Stimulated activated CD4-positive, alpha-beta T cell treated with anti-CD3 and anti-CD28 coated beads, TNF-alpha, amount 100 ng/mL, for 48 hours (primary cell): ENCODE data around the gene UBL5.
A peak's percentile ranks its signal among the peaks of the same experiment; 100 is the strongest.
"Not testable (repeated sequence)": the region's sequence is repeated elsewhere in the genome, so short reads cannot be mapped to it uniquely, and the experiment has no call there.

ENCODE experiments used
- DNase-seq, 3 donors: peaks; one replicate each; pipeline ENCODE4 v3.0.0-alpha.2; 2020; ENCODE audit warnings: low read depth in 3 of 3

UBL5 gene

DNA sequence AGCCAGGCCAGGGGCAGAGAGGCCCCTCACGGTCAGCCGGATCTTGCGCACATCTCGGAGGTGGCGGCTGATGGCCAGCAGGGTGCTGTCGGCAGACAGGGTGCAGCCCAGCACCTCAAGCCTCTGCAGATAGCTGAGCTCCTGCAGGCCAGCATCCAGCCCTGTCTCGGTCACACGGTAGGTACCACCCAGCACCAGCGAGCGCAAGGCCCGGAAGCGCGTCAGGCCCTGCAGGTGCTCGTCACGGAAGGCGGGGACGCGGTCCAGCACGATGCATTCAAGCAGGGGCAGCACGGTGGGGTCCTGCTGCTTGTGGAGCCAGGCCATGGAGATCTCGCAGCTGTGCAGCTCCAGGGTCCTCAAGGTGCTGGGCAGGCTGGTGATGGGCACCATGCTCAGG is 16.6 kb upstream of the UBL5 start:
- DNase-seq = no peak

- no peak for DNase-seq
These were observed 9.5 kb upstream of the UBL5 start for GRCh38 chr19:9818175-9818733.

- peak; percentile 100 for DNase-seq
These were observed 8.8 kb upstream of the UBL5 start, which contains the start of gene FBXL12 for GRCh38 chr19:9818734-9819595. Gene FBXL12 (minus strand): TSS chr19:9819079. CDS start chr19:9818813, 266 bp downstream.

DNA sequence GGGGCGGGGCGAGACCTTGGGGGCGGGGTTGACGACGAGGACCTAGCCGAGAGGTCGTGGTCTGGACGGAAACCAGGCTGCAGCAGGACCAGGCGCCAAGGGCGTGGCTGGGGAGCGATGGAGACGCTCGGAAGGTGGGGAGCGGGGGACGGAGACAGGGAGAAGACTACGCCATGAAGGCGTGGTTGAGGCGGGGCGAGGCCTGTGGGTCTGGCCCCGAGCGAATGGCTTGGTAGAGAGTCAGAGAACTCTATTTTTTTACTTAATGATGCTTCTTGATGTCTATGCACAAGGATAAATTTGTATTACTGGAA is 8.2 kb upstream of the UBL5 start:
- no peak for DNase-seq

GRCh38 chr19:9820034-9820433 is 7.7 kb upstream of the UBL5 start:
- not testable (repeated sequence) for DNase-seq

DNA sequence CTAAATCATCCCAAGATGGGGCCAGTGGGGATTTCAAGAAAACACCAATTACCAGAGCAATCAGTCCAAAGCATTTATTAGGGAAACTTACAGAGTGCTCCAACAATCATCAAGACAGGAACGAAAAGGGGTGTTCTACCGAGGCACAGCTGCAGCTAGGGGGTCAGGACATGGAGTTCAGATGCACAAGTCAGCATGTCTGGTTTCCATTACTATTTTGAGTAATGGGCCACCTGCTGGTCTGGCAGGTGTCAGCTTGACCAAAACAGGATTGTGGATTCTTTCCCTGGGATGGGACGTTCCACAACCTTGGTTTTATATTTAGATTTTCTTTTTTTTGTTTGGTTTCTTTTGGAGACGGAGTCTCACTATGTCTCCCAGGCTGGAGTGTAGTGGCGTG is 3.9 kb upstream of the UBL5 start:
- no peak for DNase-seq

GRCh38 chr19:9828551-9829063 is 889 bp downstream of the UBL5 start:
- no peak for DNase-seq

GRCh38 chr19:9834307-9834725 is 6.6 kb downstream of the UBL5 start:
- DNase-seq = no peak

DNA sequence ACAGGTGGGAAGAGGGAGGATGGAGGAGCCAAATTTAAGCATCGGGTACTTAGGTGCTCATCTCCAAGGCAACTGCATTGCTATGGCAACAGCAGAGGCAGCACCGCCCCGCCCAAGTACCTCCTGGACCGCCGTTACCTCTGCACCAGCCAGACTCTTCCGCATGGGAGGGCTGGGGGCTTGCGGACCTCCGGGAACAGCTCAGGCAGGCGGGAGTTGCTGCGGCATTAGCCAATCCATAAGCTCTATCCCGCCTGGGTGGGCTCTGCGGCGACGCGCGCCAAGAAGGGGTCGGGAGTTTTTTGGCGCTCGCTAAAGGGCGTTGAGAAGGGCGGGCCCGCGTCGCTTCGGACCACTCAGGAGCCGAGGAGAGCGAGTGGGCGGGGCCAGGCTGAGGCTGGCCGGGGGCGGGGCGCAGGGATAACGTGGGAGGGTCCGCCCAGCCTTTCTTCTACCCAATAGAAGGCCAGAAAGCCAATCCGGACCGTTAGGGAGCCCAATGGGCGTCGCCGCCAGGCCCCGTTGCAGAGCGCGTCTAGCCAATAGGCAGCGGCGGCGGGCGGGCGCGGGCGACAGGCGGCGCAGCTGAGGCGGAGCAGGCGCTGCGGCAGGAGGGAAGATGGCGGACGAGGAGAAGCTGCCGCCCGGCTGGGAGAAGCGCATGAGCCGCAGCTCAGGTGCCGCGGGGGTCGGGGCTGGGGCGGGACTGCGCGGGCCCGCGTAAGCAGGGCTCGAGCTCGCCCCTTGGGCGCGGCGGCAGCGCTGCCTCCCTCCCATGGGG is 7.2 kb downstream of the UBL5 start, which contains the start of gene PIN1:
Gene PIN1 (plus strand): TSS at position 593 of the 781 bp plus-strand sequence. CDS start 27 bp downstream, at position 620.
- DNase-seq = peak; percentile 98 to 99 (median 99)

- DNase-seq = no peak
These were observed 7.8 kb downstream of the UBL5 start for GRCh38 chr19:9835507-9835949.

DNA sequence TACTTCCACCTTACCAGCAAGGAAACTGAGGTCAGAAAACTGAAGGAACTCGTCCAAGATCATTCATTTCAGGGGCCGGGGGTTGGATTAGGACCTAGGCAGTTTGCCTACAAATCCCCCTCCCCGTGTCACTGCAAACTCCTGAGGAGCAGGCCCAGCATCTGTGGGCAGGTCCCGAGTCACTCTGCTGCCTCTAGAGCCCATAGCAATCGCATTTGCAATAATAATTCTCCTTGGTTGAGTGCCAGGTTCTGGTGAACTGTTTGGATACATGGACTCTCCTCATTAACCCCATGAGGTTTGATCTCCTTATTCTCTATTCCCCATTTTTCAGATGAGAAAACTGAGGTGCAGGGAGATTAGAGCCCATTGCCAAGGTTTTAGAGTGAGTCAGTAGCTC is 8.3 kb downstream of the UBL5 start:
- DNase-seq = no peak

- DNase-seq = no peak
These were observed 10.6 kb downstream of the UBL5 start for GRCh38 chr19:9838324-9838723.

GRCh38 chr19:9839415-9839814 is 11.7 kb downstream of the UBL5 start:
- no peak for DNase-seq

DNA sequence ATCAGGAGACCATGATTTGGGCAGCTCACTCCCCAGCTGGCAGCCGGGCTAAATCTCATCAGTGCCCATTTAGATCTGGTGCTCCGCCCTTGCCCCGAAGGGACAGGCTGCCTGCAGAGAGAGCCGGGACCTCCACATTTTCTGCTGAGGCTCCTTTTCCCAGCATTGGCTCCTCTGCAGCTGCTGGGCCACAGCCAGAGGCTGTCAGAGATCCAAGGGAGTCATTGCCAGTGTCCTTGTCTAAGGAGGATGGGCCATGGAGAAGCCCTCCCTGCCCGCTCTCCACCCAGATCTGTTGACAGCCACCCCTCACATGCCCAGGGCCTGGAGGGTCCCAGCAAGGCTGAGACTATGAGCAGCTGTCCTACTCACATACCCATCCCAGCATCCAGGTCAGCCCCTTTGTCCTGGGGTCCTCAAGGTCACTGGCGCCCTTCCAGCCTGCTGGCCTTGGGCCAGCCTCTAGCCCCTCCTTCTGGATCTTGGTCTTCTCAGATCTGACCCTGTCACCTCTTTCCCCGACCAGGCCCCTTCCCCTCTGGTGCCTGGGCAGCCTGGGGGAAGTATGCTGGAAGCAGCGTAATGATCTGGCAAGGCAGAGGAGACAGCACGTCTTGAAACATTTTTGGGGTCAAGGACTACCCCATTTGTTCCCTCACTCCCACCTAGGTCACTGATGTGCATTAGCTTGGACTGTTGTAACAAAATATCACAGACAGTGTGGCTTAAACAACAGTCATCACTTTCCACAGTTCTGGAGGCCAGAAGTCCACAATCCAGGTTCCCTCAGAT is 15.3 kb downstream of the UBL5 start:
- DNase-seq = no peak

DNA sequence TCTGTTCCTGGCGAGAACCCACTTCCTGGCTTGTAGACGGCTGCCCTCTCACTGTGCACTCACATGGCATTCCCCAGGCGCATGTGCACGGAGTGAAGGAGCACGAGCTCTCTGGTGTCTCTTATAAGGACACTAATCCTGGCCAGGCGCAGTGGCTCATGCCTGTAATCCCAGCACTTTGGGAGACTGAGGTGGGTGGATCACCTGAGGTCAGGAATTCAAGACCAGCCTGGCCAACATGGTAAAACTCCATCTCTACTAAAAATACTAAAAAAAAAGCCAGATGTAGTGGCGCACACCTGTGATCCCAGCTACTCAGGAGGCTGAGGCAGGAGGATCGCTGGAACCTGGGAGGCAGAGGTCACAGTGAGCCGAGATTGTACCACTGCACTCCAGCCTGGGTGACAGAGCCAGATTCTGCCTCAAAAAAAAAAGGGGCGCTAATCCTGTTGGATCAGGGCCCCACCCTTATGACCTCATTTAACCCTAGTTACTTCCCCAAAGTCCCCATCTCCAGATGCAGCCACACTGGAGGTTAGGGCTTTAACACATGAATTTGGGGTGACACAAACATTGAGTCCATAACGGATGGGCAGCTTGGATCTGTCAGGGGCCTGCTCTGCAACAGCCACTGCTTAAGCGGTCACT is 16.0 kb downstream of the UBL5 start:
- not testable (repeated sequence) for DNase-seq

DNA sequence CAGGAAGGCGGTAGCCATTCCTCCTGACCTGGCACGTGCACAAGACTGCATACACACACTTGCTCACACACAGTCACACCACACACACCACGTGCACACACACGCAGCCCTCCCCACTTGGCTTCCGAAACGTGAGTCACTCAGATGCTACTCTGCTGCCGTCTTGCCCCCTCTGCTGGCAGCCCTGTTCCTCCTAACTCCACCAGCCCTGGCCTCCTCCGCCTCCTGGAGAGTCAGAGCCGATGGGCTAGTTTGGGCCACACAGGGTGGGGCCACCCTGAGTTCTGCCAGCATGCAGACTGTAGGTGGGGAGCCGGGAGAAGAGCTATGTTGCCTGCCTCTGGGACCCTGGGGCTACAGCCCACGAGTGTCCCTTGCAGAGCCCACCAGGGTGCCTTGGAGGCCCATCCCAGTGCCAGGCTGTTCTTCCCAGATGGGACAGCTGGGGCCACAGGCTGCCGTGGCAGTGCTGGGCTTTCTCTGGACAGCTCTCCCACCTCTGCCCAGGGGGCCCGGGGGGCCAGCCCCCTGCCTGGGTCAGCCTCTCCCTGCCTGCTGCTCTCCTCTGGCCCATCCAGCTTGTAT is 19.5 kb downstream of the UBL5 start:
- peak in 2 of 3 donors; percentile 44 to 53 for DNase-seq

DNA sequence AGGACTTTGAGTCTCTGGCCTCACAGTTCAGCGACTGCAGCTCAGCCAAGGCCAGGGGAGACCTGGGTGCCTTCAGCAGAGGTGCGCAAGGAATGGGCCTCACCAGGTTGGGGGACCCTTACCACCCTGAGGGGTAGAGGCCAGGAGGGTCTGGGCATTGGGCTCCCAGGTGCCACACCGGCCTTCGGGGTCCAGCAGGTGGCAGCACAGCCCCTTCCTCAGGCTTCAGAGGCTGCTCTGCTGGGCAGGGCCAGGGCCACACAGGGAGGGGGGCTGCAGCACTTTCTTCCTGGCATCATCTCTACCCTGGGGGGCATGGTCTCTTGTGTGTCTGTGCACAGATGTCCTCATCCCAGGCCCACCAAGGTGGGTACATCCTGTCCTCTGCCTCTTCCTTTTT is 20.3 kb downstream of the UBL5 start:
- DNase-seq = no peak

DNA sequence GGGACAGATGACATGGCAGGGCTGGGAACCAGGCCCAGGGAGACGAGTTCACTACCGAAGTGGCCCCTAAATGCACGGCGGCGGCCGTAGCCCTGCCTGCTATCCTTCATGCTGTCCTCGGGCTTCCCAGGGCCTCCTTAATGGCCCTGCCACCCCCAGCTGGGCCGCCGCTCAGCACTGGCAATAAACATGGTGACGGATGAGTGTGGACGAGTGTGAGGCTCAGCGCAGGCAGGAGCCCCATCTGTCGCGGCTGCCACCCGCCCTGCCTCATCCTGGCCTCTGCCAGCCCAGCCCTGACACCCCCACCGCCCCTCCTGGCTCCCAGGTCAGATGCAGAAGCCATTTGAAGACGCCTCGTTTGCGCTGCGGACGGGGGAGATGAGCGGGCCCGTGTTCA is 21.0 kb downstream of the UBL5 start:
- DNase-seq = no peak

- DNase-seq = no peak
These were observed 22.1 kb downstream of the UBL5 start for GRCh38 chr19:9849791-9850190.

DNA sequence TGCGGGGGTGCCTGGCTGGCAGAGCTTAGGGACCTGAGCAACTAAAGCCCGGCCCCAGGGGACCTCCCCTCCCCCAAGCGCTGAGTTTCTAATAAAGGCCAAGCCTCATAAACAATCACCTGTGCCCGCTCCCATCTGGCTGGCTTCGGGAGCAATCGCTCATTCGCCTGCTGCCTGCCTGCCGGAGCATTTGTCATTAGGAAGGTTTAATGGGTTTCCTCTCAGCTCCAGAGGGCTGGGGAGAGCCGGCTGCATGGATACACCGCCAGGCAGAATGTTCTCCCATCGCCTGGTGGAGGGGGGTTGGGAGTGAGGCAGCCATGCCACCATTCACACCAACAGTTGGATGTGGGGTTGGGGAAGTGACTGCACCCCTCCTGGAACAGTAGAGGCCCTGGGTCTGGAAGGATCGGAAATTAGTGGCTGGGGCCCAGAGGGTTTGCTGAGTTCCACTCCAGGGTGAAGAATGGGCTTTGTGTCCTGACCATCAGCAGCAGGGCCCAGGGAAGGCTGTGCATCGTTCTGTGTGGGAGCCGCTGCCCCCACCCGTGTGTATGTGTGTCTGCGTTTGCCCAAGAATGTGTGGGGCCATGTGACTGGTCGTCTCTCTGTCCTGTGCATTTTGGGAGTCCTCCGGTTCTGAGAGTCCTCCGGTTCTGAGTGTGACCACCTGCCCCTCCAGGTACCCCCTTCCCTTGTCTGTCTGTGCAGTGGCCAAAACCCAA is 22.7 kb downstream of the UBL5 start:
- DNase-seq = no peak
